ENCODE data around the gene ERCC2.
"Not testable (repeated sequence)": the region's sequence is repeated elsewhere in the genome, so short reads cannot be mapped to it uniquely, and the experiment has no call there.

ERCC2 gene

GRCh38 chr19:45322311-45322710 is 48.1 kb downstream of the ERCC2 start:
- TF ChIP-seq, protein P1, sequence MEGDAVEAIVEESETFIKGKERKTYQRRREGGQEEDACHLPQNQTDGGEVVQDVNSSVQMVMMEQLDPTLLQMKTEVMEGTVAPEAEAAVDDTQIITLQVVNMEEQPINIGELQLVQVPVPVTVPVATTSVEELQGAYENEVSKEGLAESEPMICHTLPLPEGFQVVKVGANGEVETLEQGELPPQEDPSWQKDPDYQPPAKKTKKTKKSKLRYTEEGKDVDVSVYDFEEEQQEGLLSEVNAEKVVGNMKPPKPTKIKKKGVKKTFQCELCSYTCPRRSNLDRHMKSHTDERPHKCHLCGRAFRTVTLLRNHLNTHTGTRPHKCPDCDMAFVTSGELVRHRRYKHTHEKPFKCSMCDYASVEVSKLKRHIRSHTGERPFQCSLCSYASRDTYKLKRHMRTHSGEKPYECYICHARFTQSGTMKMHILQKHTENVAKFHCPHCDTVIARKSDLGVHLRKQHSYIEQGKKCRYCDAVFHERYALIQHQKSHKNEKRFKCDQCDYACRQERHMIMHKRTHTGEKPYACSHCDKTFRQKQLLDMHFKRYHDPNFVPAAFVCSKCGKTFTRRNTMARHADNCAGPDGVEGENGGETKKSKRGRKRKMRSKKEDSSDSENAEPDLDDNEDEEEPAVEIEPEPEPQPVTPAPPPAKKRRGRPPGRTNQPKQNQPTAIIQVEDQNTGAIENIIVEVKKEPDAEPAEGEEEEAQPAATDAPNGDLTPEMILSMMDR (IDR thresholded peaks at IDR 0.05; ENCODE audit: insufficient read depth, low read depth, low read length, missing control alignments), result no peak
- H3K4me3 ChIP-seq (ENCODE audit: low read depth, low read length), result no peak overlapping the region
- no peak for DNase-seq (ENCODE audit: low read depth)

- no peak for DNase-seq (ENCODE audit: low read depth)
- TF ChIP-seq, protein P1 (IDR thresholded peaks at IDR 0.05; ENCODE audit: insufficient read depth, low read depth, low read length, missing control alignments), result no peak
- H3K4me3 ChIP-seq (ENCODE audit: low read depth, low read length), result no peak overlapping the region
These were observed 48.5 kb downstream of the ERCC2 start for GRCh38 chr19:45321848-45322247.

DNA sequence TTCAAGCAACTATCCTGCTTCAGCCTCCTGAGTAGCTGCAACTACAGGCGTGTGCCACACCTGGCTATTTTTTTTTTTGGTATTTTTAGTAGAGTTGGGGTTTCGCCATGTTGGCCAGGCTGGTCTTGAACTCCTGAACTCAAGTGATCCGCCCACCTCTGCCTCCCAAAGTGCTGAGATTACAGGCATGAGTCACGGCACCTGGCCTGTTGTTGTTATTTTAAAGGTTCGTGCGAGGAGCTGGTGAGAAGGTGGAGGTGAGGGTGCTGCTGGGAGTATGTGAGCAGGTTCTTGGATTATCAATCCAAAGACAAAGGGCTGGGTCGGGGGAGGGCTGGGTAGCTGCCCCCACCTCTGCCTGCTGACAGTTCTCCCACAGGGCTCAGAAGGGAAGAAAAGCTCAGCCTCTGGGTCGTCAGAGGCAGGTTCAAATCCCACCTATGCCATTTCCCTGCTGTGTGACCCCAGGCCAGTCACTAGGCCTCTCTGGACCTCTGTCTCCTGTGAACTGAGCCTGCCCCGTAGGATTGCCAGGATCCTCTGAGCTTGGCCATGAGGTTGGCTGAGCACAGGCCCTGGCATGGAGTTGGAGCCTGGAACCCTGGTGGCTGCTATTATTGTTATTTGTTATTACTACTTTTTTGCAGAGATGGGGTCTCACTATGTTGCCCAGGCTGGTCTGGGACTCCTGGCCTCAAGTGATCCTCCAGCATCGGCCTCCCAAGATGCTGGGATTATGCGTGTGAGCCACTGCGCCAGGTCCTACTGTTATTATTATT is 49.2 kb downstream of the ERCC2 start:
- H3K4me3 ChIP-seq (ENCODE audit: low read depth, low read length), result no peak overlapping the region
- DNase-seq (ENCODE audit: low read depth), result no peak
- TF ChIP-seq, protein P1 (IDR thresholded peaks at IDR 0.05; ENCODE audit: insufficient read depth, low read depth, low read length, missing control alignments), result no peak

- H3K4me3 ChIP-seq (ENCODE audit: low read depth, low read length), result no peak overlapping the region
- no peak for DNase-seq (ENCODE audit: low read depth)
- TF ChIP-seq, protein P1 (IDR thresholded peaks at IDR 0.05; ENCODE audit: insufficient read depth, low read depth, low read length, missing control alignments), result no peak
These were observed 55.1 kb downstream of the ERCC2 start for GRCh38 chr19:45315304-45315703.

DNA sequence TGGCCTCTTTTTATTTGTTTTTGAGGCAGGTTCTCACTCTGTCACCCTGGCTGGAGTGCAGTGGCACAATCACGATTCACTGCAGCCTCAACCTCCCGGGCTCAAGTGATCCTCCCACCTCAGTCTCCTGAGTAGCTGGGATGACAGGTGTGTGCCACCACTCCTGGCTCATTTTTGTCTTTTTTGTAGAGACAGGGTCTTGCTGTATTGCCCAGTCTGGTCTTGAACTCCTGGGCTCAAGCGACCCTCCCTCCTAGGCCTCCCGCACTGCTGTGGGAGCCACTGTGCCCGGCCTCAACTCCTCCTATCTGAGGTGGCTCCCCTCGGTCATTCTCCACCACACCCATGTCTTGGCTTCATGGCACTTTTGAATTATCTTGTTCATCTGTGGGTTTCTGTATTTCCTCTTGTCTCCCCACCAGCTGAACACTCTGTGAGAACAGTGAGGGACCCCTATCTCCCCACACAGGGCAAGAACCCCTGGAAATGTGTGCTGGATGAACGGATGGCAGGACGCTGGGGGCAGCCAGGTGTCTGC is 55.6 kb downstream of the ERCC2 start:
- TF ChIP-seq, protein P1 (IDR thresholded peaks at IDR 0.05; ENCODE audit: insufficient read depth, low read depth, low read length, missing control alignments), result no peak
- H3K4me3 ChIP-seq (ENCODE audit: low read depth, low read length), result no peak overlapping the region
- no peak for DNase-seq (ENCODE audit: low read depth)

- not testable (repeated sequence) for H3K4me3 ChIP-seq (ENCODE audit: low read depth, low read length); DNase-seq (ENCODE audit: low read depth)
These were observed 58.1 kb downstream of the ERCC2 start for GRCh38 chr19:45312285-45312684.

- H3K4me3 ChIP-seq (ENCODE audit: low read depth, low read length), result no peak overlapping the region
- TF ChIP-seq, protein P1 (IDR thresholded peaks at IDR 0.05; ENCODE audit: insufficient read depth, low read depth, low read length, missing control alignments), result no peak
- DNase-seq (ENCODE audit: low read depth), result no peak
These were observed 58.8 kb downstream of the ERCC2 start for GRCh38 chr19:45311621-45312020.

GRCh38 chr19:45309322-45309721 is 61.1 kb downstream of the ERCC2 start:
- DNase-seq (ENCODE audit: low read depth); H3K4me3 ChIP-seq (ENCODE audit: low read depth, low read length): not testable (repeated sequence)

Measured in GM12865 (cell line).